Stimulated activated CD4-positive, alpha-beta T cell treated with anti-CD3 and anti-CD28 coated beads, Interleukin-4, amount 100 ng/mL, for 48 hours (primary cell): ENCODE results near the gene CEBPG.

ENCODE experiments used
- DNase-seq, 2 donors: peaks; one replicate each; pipeline ENCODE4 v3.0.0-alpha.2; 2020; ENCODE audit warnings: low read depth in 2 of 2

CEBPG gene

GRCh38 chr19:33350538-33351309 lies 22.8 kb upstream of the CEBPG start:
- DNase-seq, result no peak

GRCh38 chr19:33355535-33355934 lies 18.0 kb upstream of the CEBPG start:
- DNase-seq, result no peak

GRCh38 chr19:33357556-33357955 lies 16.0 kb upstream of the CEBPG start:
- no peak for DNase-seq

- no peak for DNase-seq
Observed at GRCh38 chr19:33358408-33358807, 15.1 kb upstream of the CEBPG start.

GRCh38 chr19:33359581-33359980 lies 13.9 kb upstream of the CEBPG start:
- DNase-seq, result no peak

- no peak for DNase-seq
Observed at GRCh38 chr19:33362508-33363228, 10.8 kb upstream of the CEBPG start.

- no peak for DNase-seq
Observed at GRCh38 chr19:33363476-33363875, 10.0 kb upstream of the CEBPG start.

GRCh38 chr19:33365691-33366090 lies 7.8 kb upstream of the CEBPG start:
- no peak for DNase-seq

GRCh38 chr19:33366127-33366526 lies 7.4 kb upstream of the CEBPG start:
- DNase-seq, result no peak

- DNase-seq, result no peak
Observed at GRCh38 chr19:33366897-33367296, 6.6 kb upstream of the CEBPG start.

GRCh38 chr19:33368074-33368864 lies 5.2 kb upstream of the CEBPG start:
- DNase-seq, result no peak

- DNase-seq, result no peak
Observed at GRCh38 chr19:33370783-33371182, 2.7 kb upstream of the CEBPG start.

GRCh38 chr19:33374236-33374714 lies 766 bp downstream of the CEBPG start:
- DNase-seq, result no peak

- DNase-seq, result no peak
Observed at GRCh38 chr19:33375156-33375836, 1.8 kb downstream of the CEBPG start.

- DNase-seq, result no peak
Observed at GRCh38 chr19:33375837-33376159, 2.3 kb downstream of the CEBPG start.

GRCh38 chr19:33376423-33376822 lies 2.9 kb downstream of the CEBPG start:
- no peak for DNase-seq

- DNase-seq, result no peak
Observed at GRCh38 chr19:33376941-33377557, 3.5 kb downstream of the CEBPG start.

GRCh38 chr19:33377586-33378475 lies 4.3 kb downstream of the CEBPG start:
- DNase-seq, result no peak

GRCh38 chr19:33379151-33379829 lies 5.8 kb downstream of the CEBPG start:
- no peak for DNase-seq

GRCh38 chr19:33381101-33381500 lies 7.6 kb downstream of the CEBPG start:
- no peak for DNase-seq
